ENCODE measurements around the gene SCRT2.

- TF ChIP-seq EZH2 (IDR thresholded peaks at IDR 0.05; ENCODE audit: borderline replicate concordance, low read length) (no peak), CTCF (conservative IDR thresholded peaks at IDR 0.05 in 1 of 2, IDR thresholded peaks at IDR 0.05 in 1 of 2; ENCODE audit: extremely low read depth in 1 of 2, insufficient read depth in 1 of 2, low read depth in 1 of 2, low read length in 2 of 2) (no peak)
Observed at GRCh38 chr20:641516-641875, 34.1 kb downstream of the SCRT2 start.
